Ishikawa (cell line): ENCODE results near the gene OR3A3.
"Not testable (repeated sequence)": the region's sequence is repeated elsewhere in the genome, so short reads cannot be mapped to it uniquely, and the experiment has no call there.

Experiments
- EP300 ChIP-seq: IDR thresholded peaks from 2 replicates; pipeline ENCODE4 v1.6.1; 2012; ENCODE audit warnings: borderline replicate concordance
- NFIC ChIP-seq: IDR thresholded peaks from 2 replicates; pipeline ENCODE4 v1.6.1; 2012
- TAF1 ChIP-seq: IDR thresholded peaks from 2 replicates; pipeline ENCODE4 v1.6.1; 2012; ENCODE audit warnings: low read depth, mild to moderate bottlenecking

DNA sequence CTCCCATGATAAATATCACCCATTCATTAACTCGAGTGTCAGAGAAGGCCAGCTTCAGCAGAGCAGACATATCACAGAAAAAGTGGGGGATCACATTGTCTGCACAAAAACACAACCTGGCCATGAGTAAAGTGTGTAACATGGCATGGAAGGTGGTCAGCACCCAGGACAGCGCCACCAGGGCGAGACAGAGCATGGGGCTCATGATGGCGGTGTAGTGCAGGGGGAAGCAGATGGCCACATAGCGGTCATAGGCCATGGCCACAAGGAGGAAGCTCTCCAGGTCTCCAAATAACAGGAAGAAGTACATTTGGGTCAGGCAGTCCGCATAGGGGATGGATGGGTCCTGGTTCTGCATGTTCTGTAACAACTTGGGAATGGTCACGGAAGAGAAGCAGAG is 13.4 kb upstream of the OR3A3 start:
- TF ChIP-seq EP300, NFIC, TAF1: not testable (repeated sequence)
